B cell (primary cell): ENCODE results near the gene SLC24A3.

ENCODE experiments used
- CTCF ChIP-seq: fragments of 200-600 bp; IDR thresholded peaks from one replicate; pipeline ENCODE4 v1.8.0; 2022; ENCODE audit warnings: antibody characterized with exemption, mild to moderate bottlenecking
- EZH2 ChIP-seq: IDR thresholded peaks from 2 replicates; pipeline ENCODE4 v1.6.1; 2012; ENCODE audit warnings: borderline replicate concordance, low read depth, mild to moderate bottlenecking, moderate library complexity, low read length; ENCODE audit not compliant: insufficient read depth, poor library complexity, severe bottlenecking

- no peak for TF ChIP-seq EZH2
- TF ChIP-seq CTCF, result no peak
These were observed 501.6 kb downstream of the SLC24A3 start for GRCh38 chr20:19713822-19714578.
